ENCODE results near the gene NME8.

The NME8 gene

GRCh38 chr7:37943905-37944736, 95.7 kb downstream of the NME8 start:
- no peak for DNase-seq

- DNase-seq = no peak
Observed at GRCh38 chr7:37944737-37945054, 96.3 kb downstream of the NME8 start.

GRCh38 chr7:37945336-37945735, 96.9 kb downstream of the NME8 start:
- DNase-seq = peak; percentile 59

DNA sequence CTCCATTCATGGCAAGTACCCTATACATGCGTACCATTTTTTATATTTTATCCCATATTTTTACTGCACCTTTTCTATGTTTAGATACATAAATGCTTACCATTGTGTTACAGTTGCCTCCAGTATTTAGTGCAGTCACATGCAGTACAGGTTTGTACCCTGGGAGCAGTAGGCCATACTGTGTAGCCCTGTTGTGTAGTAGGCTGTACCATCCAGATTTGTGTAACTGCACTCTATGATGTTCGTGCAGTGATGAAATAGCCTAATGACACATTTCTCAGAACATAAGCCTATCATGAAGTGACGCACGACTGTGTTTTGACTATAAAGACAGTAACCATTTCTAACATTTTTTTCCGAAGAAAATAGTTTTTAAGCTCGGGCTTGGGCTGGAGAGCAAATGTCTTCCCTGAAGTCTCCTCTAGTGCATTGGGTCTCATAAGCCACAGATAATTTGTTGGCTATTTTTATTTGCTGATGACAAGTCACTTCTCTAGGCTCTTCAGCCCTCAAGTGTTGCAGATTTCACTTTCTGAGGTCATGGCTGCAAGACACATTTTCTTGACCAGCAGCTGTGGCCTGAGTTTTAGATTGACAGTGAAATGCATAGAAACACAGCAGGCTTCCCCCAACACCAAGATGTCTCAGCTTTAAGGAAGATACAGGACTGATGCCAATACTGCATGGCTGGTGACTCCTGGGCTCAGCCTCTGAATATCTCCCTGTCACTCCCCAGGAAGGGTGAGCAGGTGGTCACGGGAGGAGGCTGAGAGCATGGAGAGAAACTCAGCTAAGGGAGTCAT, 98.9 kb downstream of the NME8 start:
- DNase-seq = no peak

DNA sequence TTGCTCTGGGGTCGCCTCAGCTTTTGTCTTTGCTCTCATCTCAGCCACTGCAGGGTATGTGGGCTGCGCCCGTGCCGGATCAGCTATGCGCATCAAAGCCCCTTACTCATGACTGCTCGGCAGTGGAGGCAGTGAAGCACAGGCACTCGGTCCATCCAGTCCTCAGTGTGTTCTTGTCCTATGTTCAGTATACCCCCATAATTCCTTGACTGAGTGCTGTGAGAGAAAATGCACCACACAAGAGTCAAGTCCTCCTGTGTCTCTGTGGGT, 99.5 kb downstream of the NME8 start:
- DNase-seq = no peak

Data from islet precursor cell (in vitro differentiated cells).